Erythroblast (primary cell): ENCODE results near the gene PLPP6.

ENCODE experiments used
- GATA1 ChIP-seq: IDR thresholded peaks from 2 replicates; pipeline ENCODE4 v1.6.1; 2011; ENCODE audit warnings: low read depth, mild to moderate bottlenecking, control low read depth, low read length, moderate library complexity
- POLR2A ChIP-seq: IDR thresholded peaks from 2 replicates; pipeline ENCODE4 v1.6.1; 2011; ENCODE audit warnings: mild to moderate bottlenecking, low read length

DNA sequence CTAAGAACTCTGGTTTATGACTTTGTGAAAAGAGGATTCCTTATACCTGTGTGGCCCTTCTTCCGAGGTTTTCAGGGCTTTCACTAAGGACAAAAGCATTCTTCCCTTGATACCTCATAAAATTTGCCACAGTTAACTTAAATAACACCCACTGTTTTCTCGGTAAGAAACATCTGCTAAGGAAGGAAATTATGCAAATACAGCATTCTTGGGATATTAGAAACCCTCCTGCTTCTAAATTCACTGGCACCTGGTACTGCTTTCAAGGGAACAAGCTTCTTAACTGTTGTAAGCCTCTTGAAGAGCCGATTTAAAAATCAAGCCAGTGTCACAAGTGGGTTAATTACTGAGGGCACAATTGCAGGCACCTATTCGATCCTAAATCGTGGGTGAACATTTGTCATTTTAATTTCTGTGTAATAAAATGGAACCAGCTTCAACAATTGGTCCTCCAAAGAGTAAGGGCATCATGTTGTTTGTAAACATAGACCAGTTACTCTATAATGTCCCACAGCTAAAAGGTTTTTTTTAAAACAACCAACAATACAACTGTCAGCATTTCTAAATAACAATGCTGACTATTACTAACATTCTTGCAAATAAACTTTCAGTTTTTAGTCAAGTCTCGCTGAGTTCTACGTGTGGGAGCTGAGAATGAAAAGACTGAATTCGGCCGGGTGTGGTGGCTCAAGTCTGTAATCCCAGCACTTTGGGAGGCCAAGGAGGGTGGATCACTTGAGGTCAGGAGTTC lies 52.3 kb downstream of the PLPP6 start:
- TF ChIP-seq POLR2A (no peak), GATA1 (no peak)
